Stimulated activated memory B cell treated with anti-CD40 and anti-IgM and Interleukin-4, amounts not matched to agents 10 μg/mL and 1 μg/mL and 100 μg/mL, for 72 hours (primary cell): ENCODE data around the gene RHNO1.
"Not testable (repeated sequence)": the region's sequence is repeated elsewhere in the genome, so short reads cannot be mapped to it uniquely, and the experiment has no call there.

Experiments used
- ATAC-seq: fragments of 150-1000 bp; cut with Tn5 transposase; 2 replicates; pipeline ENCODE4 v1.10.0; 2021
- H3K27ac Mint-ChIP-seq: one replicate; pipeline ENCODE4 v1.8.0; 2022; ENCODE audit warnings: mild to moderate bottlenecking, mixed read lengths
- H3K27me3 Mint-ChIP-seq: one replicate; pipeline ENCODE4 v1.8.0; 2022; ENCODE audit warnings: mixed read lengths
- H3K36me3 Mint-ChIP-seq: one replicate; pipeline ENCODE4 v1.8.0; 2022; ENCODE audit warnings: mixed read lengths
- H3K4me1 Mint-ChIP-seq: one replicate; pipeline ENCODE4 v1.8.0; 2022; ENCODE audit warnings: mixed read lengths
- H3K4me3 Mint-ChIP-seq: one replicate; pipeline ENCODE4 v1.8.0; 2022; ENCODE audit warnings: mild to moderate bottlenecking, moderate library complexity, mixed read lengths
- H3K9me3 Mint-ChIP-seq: one replicate; pipeline ENCODE4 v1.8.0; 2022; ENCODE audit warnings: mixed read lengths

Gene RHNO1

GRCh38 chr12:2854669-2855453 lies 22.2 kb upstream of the RHNO1 start:
- no peaks in the 10 kb centered on the region for H3K27me3 Mint-ChIP-seq
- no peak for ATAC-seq
- H3K27ac Mint-ChIP-seq, result no peak overlapping the region
- H3K9me3 Mint-ChIP-seq, result no peaks in the 10 kb centered on the region
- no peaks in the 10 kb centered on the region for H3K4me1 Mint-ChIP-seq
- no peak overlapping the region for H3K4me3 Mint-ChIP-seq
- peaks cover 39% of the 10 kb centered on the region for H3K36me3 Mint-ChIP-seq

GRCh38 chr12:2855546-2855945 lies 21.5 kb upstream of the RHNO1 start:
- Mint-ChIP-seq H3K9me3 (no peaks in the 10 kb centered on the region), H3K27ac (no peak overlapping the region), H3K4me3 (no peak overlapping the region), H3K36me3 (peaks cover 46% of the 10 kb centered on the region), H3K27me3 (no peaks in the 10 kb centered on the region), H3K4me1 (no peaks in the 10 kb centered on the region)
- no peak for ATAC-seq

- peaks cover 46% of the 10 kb centered on the region for H3K36me3 Mint-ChIP-seq
Measured at GRCh38 chr12:2856051-2856450, 21.0 kb upstream of the RHNO1 start.

GRCh38 chr12:2857021-2857431 lies 20.0 kb upstream of the RHNO1 start, which contains the start of gene TEX52:
TSS of gene TEX52 (minus strand) at chr12:2857039. CDS start at chr12:2857026, 13 bp downstream.
- H3K9me3 Mint-ChIP-seq, result no peaks in the 10 kb centered on the region
- no peak within 1 kb of the TSS for H3K4me3 Mint-ChIP-seq
- H3K27me3 Mint-ChIP-seq, result no peaks in the 10 kb centered on the region
- peaks cover 46% of the 10 kb centered on the region for H3K36me3 Mint-ChIP-seq
- no peaks in the 10 kb centered on the region for H3K4me1 Mint-ChIP-seq
- H3K27ac Mint-ChIP-seq, result peak within 1 kb of the TSS; percentile 4
- ATAC-seq, result no peak

More at GRCh38 chr12:2856051-2856450, 21.0 kb upstream of the RHNO1 start:
- H3K27me3 Mint-ChIP-seq, result no peaks in the 10 kb centered on the region
- peak overlapping the region; percentile 4 for H3K27ac Mint-ChIP-seq
- H3K4me3 Mint-ChIP-seq, result no peak overlapping the region
- no peak for ATAC-seq
- no peaks in the 10 kb centered on the region for H3K4me1 Mint-ChIP-seq
- H3K9me3 Mint-ChIP-seq, result no peaks in the 10 kb centered on the region

GRCh38 chr12:2857576-2857975 lies 19.4 kb upstream of the RHNO1 start:
- Mint-ChIP-seq H3K9me3 (no peaks in the 10 kb centered on the region), H3K27me3 (no peaks in the 10 kb centered on the region), H3K4me1 (no peaks in the 10 kb centered on the region), H3K27ac (no peak overlapping the region), H3K36me3 (peaks cover 46% of the 10 kb centered on the region), H3K4me3 (no peak overlapping the region)
- ATAC-seq, result no peak

- Mint-ChIP-seq H3K27ac (no peak overlapping the region), H3K4me1 (no peaks in the 10 kb centered on the region)
- ATAC-seq, result no peak
Measured at GRCh38 chr12:2858334-2858733, 18.7 kb upstream of the RHNO1 start.

GRCh38 chr12:2858944-2859421 lies 18.0 kb upstream of the RHNO1 start:
- Mint-ChIP-seq H3K36me3 (peaks cover 49% of the 10 kb centered on the region), H3K9me3 (no peaks in the 10 kb centered on the region), H3K27ac (no peak overlapping the region), H3K4me1 (no peaks in the 10 kb centered on the region), H3K4me3 (no peak overlapping the region), H3K27me3 (no peaks in the 10 kb centered on the region)
- ATAC-seq, result no peak

More at GRCh38 chr12:2858334-2858733, 18.7 kb upstream of the RHNO1 start:
- H3K4me3 Mint-ChIP-seq, result no peak overlapping the region
- no peaks in the 10 kb centered on the region for H3K9me3 Mint-ChIP-seq
- peaks cover 46% of the 10 kb centered on the region for H3K36me3 Mint-ChIP-seq
- H3K27me3 Mint-ChIP-seq, result no peaks in the 10 kb centered on the region

- Mint-ChIP-seq H3K4me3 (no peak overlapping the region), H3K9me3 (no peaks in the 10 kb centered on the region), H3K27ac (no peak overlapping the region), H3K27me3 (no peaks in the 10 kb centered on the region), H3K36me3 (peaks cover 40% of the 10 kb centered on the region), H3K4me1 (no peaks in the 10 kb centered on the region)
- no peak for ATAC-seq
Measured at GRCh38 chr12:2860170-2860569, 16.9 kb upstream of the RHNO1 start.

- ATAC-seq, result no peak
- no peak overlapping the region for H3K4me3 Mint-ChIP-seq
- no peaks in the 10 kb centered on the region for H3K27me3 Mint-ChIP-seq
- H3K27ac Mint-ChIP-seq, result no peak overlapping the region
- peaks cover 30% of the 10 kb centered on the region for H3K36me3 Mint-ChIP-seq
- H3K4me1 Mint-ChIP-seq, result no peaks in the 10 kb centered on the region
- no peaks in the 10 kb centered on the region for H3K9me3 Mint-ChIP-seq
Measured at GRCh38 chr12:2862876-2863275, 14.1 kb upstream of the RHNO1 start.

GRCh38 chr12:2863402-2863801 lies 13.6 kb upstream of the RHNO1 start:
- peaks cover 24% of the 10 kb centered on the region for H3K36me3 Mint-ChIP-seq

GRCh38 chr12:2864198-2864597 lies 12.8 kb upstream of the RHNO1 start:
- H3K4me1 Mint-ChIP-seq, result no peaks in the 10 kb centered on the region
- no peaks in the 10 kb centered on the region for H3K27me3 Mint-ChIP-seq
- ATAC-seq, result no peak
- H3K36me3 Mint-ChIP-seq, result peaks cover 18% of the 10 kb centered on the region
- no peak overlapping the region for H3K4me3 Mint-ChIP-seq
- H3K27ac Mint-ChIP-seq, result no peak overlapping the region
- no peaks in the 10 kb centered on the region for H3K9me3 Mint-ChIP-seq

More at GRCh38 chr12:2863402-2863801, 13.6 kb upstream of the RHNO1 start:
- H3K9me3 Mint-ChIP-seq, H3K4me3 Mint-ChIP-seq, H3K27ac Mint-ChIP-seq, ATAC-seq, H3K4me1 Mint-ChIP-seq, H3K27me3 Mint-ChIP-seq: not testable (repeated sequence)

GRCh38 chr12:2868986-2869632 lies 7.9 kb upstream of the RHNO1 start:
- H3K4me1 Mint-ChIP-seq, ATAC-seq, H3K4me3 Mint-ChIP-seq, H3K9me3 Mint-ChIP-seq, H3K36me3 Mint-ChIP-seq, H3K27me3 Mint-ChIP-seq, H3K27ac Mint-ChIP-seq: not testable (repeated sequence)

- peaks cover 29% of the 10 kb centered on the region for H3K4me1 Mint-ChIP-seq
- peak; percentile 5 for ATAC-seq
Measured at GRCh38 chr12:2876431-2877046, 484 bp upstream of the RHNO1 start.

GRCh38 chr12:2877953-2878732 lies 1.1 kb downstream of the RHNO1 start:
- H3K9me3 Mint-ChIP-seq, result no peaks in the 10 kb centered on the region
- H3K27me3 Mint-ChIP-seq, result no peaks in the 10 kb centered on the region
- peak overlapping the region; percentile 95 for H3K4me3 Mint-ChIP-seq
- H3K27ac Mint-ChIP-seq, result peak overlapping the region; percentile 87
- peak; percentile 66 for ATAC-seq
- peaks cover 29% of the 10 kb centered on the region for H3K4me1 Mint-ChIP-seq
- peaks cover 6% of the 10 kb centered on the region for H3K36me3 Mint-ChIP-seq

More at GRCh38 chr12:2876431-2877046, 484 bp upstream of the RHNO1 start:
- peaks cover 6% of the 10 kb centered on the region for H3K36me3 Mint-ChIP-seq
- H3K27me3 Mint-ChIP-seq, result no peaks in the 10 kb centered on the region
- no peaks in the 10 kb centered on the region for H3K9me3 Mint-ChIP-seq
- peak overlapping the region; percentile 87 for H3K27ac Mint-ChIP-seq
- H3K4me3 Mint-ChIP-seq, result peak overlapping the region; percentile 72

- Mint-ChIP-seq H3K27me3 (no peaks in the 10 kb centered on the region), H3K36me3 (peaks cover 11% of the 10 kb centered on the region), H3K4me3 (no peak overlapping the region), H3K27ac (no peak overlapping the region), H3K4me1 (peaks cover 35% of the 10 kb centered on the region), H3K9me3 (no peaks in the 10 kb centered on the region)
- ATAC-seq, result no peak
Measured at GRCh38 chr12:2879853-2880252, 2.8 kb downstream of the RHNO1 start.
